K562 (cell line): ENCODE measurements around the gene C1orf105. TPM values are rescaled to one million over a fixed set of nuclear protein-coding genes. Genes with fewer than 3 reads are reported as not detected.
A peak's percentile ranks its signal among the peaks of the same experiment; 100 is the strongest.

Experiments used
- BHLHE40 ChIP-seq: IDR thresholded peaks from 2 replicates; pipeline ENCODE4 v1.6.1; 2011; ENCODE audit warnings: low read length, improper control_type of control experiment
- CXXC5 ChIP-seq: fragments of 250-450 bp; sonication (Bioruptor Pico); IDR thresholded peaks from 2 replicates; pipeline ENCODE4 v1.8.0; 2022; ENCODE audit warnings: inconsistent platforms, mild to moderate bottlenecking, moderate library complexity
- ETV5 ChIP-seq: sonication (generic); formaldehyde crosslinking; IDR thresholded peaks from 2 replicates; pipeline ENCODE4 v1.4.0; 2020; ENCODE audit warnings: low read depth, mild to moderate bottlenecking, missing genetic modification reagents
- FOXK2 ChIP-seq, 2 experiments: fragments of 450-650 bp; IDR thresholded peaks in 1 of 2; conservative IDR thresholded peaks in 1 of 2; 2 replicates each; pipeline ENCODE4 v1.6.1; 2016; ENCODE audit warnings: low read depth in 2 of 2, mild to moderate bottlenecking in 1 of 2
- KLF13 ChIP-seq: fragments of 450-650 bp; IDR thresholded peaks from 2 replicates; pipeline ENCODE4 v1.6.1; 2016; ENCODE audit warnings: missing genetic modification characterization, low read depth, mild to moderate bottlenecking, missing compliant biosample characterization, moderate library complexity, borderline replicate concordance
- NR2C2 ChIP-seq, 2 experiments: fragments of 200-800 bp in 1 of 2; sonication (Bioruptor generic) in 1 of 2; sonication (generic) in 1 of 2; formaldehyde crosslinking in 1 of 2; IDR thresholded peaks; 2 replicates each; pipeline versions ENCODE4 v1.6.1 to v1.8.0; 2016 to 2022; ENCODE audit warnings: mild to moderate bottlenecking in 1 of 2, missing compliant biosample characterization in 1 of 2, missing genetic modification characterization in 1 of 2, missing genetic modification reagents in 1 of 2
- POLR3A ChIP-seq: IDR thresholded peaks from 2 replicates; pipeline ENCODE4 v1.6.1; 2011; ENCODE audit warnings: borderline replicate concordance, mild to moderate bottlenecking, moderate library complexity; ENCODE audit not compliant: insufficient read length, insufficient read depth; ENCODE audit errors: extremely low read depth
- PRMT5 ChIP-seq: sonication (generic); formaldehyde crosslinking; IDR thresholded peaks from 2 replicates; pipeline ENCODE4 v1.5.0; 2020; ENCODE audit warnings: missing genetic modification reagents
- RFX1 ChIP-seq: fragments of 450-650 bp; IDR thresholded peaks from 2 replicates; pipeline ENCODE4 v1.6.1; 2016; ENCODE audit warnings: mild to moderate bottlenecking, moderate library complexity
- SP2 ChIP-seq: IDR thresholded peaks from 2 replicates; pipeline ENCODE4 v1.6.1; 2011; ENCODE audit warnings: mild to moderate bottlenecking, low read depth, low read length, moderate library complexity; ENCODE audit not compliant: poor library complexity, severe bottlenecking; ENCODE audit errors: extremely low read depth
- ZBTB17 ChIP-seq: fragments of 450-650 bp; formaldehyde crosslinking; IDR thresholded peaks from 2 replicates; pipeline ENCODE4 v1.4.0; 2020; ENCODE audit warnings: mild to moderate bottlenecking
- ZKSCAN1 ChIP-seq: fragments of 150-350 bp; IDR thresholded peaks from 2 replicates; pipeline ENCODE4 v1.6.1; 2016; ENCODE audit warnings: low read depth, low read length
- polyA plus RNA-seq, 8 experiments: library from polyadenylated mRNA; depleted of rRNA in 4 of 8; stranded (reverse) in 5 of 8; unstranded in 3 of 8; fragments of >200 nt; fragmentation: Nextera tagmentation in 2 of 8; fragmentation: Illumina TruSeq in 1 of 8; extraction: Ambion mirVana in 2 of 8; extraction: Trizol in 1 of 8; gene quantifications; 2 replicates each; pipeline versions ENCODE4 v1.2.1 to v1.2.3, GENCODE V29; 2011 to 2014; ENCODE audit warnings: inconsistent platforms in 1 of 8, missing spikeins in 1 of 8
- total RNA-seq, 7 experiments: library from RNA; depleted of rRNA in 6 of 7; stranded (reverse); fragments of >200 nt in 6 of 7; fragmentation: Illumina TruSeq in 2 of 7; extraction: Trizol in 2 of 7; gene quantifications; 2 replicates each; pipeline versions ENCODE4 v1.2.1 to v1.2.3, GENCODE V29; 2011 to 2021; ENCODE audit warnings: low replicate concordance in 1 of 7
- TF ChIP-seq, protein P1 (sequence below), 2 experiments: fragments of 450-650 bp in 1 of 2; sonication (generic) in 1 of 2; formaldehyde crosslinking in 1 of 2; IDR thresholded peaks; 2 replicates each; pipeline versions ENCODE4 v1.7.1 to v1.9.0; 2016 to 2022; ENCODE audit warnings: inconsistent platforms in 1 of 2, mild to moderate bottlenecking in 1 of 2, missing genetic modification reagents in 1 of 2
- TF ChIP-seq, protein P2 (sequence below), 2 experiments: IDR thresholded peaks; 2 replicates each; pipeline ENCODE4 v1.6.1; 2012; ENCODE audit warnings: improper control_type of control experiment in 2 of 2, low read depth in 2 of 2, low read length in 2 of 2, borderline replicate concordance in 1 of 2

Gene C1orf105
- total and polyA plus RNA-seq, 9 of the 15 experiments (the other 6 are each of a cell fraction or from before 2014, with no cell fraction given) = 0.08 TPM; not detected in 8

DNA sequence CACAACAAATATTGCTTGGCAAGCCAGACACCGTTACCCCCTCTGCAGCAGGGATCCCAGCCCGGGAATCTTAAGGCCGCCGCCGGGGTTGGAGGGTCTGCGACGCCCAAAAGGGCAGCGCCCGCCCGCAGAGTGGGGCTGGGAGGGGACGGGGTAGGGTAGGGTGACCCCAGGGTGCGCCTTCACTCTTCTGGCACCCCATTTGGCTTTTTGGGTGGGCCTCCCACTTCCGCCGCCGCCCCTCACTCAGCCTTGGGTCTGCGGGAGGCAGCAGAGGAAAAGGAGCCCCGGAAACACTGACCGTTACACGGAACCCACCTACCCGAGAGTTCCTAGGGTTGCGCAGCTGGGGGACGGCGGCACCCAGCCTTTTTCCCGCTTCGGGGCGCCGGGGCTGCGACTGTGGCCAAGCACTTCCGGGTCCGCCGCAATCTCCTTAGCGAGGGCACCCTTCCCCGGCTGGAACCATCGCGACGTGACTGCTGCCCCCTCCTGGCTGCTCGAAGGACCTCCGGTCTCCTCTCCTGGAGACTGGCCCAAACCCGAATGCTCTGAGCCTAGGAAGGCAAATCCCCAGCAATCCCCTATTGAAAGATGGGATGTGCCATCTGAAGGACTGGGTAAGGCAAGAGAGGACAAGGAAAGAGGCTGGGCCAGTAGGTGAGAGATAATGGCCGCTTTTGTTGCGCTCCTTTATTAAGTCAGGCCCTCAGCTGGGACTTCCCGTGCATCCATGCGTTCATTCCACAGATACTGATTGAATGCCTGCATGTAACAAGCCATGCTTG, 23.4 kb downstream of the C1orf105 start, which contains the start of gene PIGC (continued):
- TF ChIP-seq KLF13 (tag) = no peak
- 0 out of 2 replicates have a peak, but pooled peaks have one; percentile 16 for TF ChIP-seq RFX1
- TF ChIP-seq, protein P1, sequence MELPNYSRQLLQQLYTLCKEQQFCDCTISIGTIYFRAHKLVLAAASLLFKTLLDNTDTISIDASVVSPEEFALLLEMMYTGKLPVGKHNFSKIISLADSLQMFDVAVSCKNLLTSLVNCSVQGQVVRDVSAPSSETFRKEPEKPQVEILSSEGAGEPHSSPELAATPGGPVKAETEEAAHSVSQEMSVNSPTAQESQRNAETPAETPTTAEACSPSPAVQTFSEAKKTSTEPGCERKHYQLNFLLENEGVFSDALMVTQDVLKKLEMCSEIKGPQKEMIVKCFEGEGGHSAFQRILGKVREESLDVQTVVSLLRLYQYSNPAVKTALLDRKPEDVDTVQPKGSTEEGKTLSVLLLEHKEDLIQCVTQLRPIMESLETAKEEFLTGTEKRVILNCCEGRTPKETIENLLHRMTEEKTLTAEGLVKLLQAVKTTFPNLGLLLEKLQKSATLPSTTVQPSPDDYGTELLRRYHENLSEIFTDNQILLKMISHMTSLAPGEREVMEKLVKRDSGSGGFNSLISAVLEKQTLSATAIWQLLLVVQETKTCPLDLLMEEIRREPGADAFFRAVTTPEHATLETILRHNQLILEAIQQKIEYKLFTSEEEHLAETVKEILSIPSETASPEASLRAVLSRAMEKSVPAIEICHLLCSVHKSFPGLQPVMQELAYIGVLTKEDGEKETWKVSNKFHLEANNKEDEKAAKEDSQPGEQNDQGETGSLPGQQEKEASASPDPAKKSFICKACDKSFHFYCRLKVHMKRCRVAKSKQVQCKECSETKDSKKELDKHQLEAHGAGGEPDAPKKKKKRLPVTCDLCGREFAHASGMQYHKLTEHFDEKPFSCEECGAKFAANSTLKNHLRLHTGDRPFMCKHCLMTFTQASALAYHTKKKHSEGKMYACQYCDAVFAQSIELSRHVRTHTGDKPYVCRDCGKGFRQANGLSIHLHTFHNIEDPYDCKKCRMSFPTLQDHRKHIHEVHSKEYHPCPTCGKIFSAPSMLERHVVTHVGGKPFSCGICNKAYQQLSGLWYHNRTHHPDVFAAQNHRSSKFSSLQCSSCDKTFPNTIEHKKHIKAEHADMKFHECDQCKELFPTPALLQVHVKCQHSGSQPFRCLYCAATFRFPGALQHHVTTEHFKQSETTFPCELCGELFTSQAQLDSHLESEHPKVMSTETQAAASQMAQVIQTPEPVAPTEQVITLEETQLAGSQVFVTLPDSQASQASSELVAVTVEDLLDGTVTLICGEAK (IDR thresholded peaks at IDR 0.05) = peak; percentile 91
- TF ChIP-seq, protein P1 (CRISPR knock-in tag; IDR thresholded peaks at IDR 0.05) = no peak
- TF ChIP-seq POLR3A = no peak
- peak; percentile 52; the same call in 1 of the 2 replicates for TF ChIP-seq BHLHE40
- no peak for TF ChIP-seq SP2
- peak; percentile 96 for TF ChIP-seq NR2C2 (CRISPR knock-in tag; IDR thresholded peaks at IDR 0.05)
- TF ChIP-seq NR2C2 (tag; IDR thresholded peaks at IDR 0.05) = peak; percentile 99
- peak; percentile 61; the same call in 1 of the 2 replicates for TF ChIP-seq ZKSCAN1
- TF ChIP-seq, protein P2, sequence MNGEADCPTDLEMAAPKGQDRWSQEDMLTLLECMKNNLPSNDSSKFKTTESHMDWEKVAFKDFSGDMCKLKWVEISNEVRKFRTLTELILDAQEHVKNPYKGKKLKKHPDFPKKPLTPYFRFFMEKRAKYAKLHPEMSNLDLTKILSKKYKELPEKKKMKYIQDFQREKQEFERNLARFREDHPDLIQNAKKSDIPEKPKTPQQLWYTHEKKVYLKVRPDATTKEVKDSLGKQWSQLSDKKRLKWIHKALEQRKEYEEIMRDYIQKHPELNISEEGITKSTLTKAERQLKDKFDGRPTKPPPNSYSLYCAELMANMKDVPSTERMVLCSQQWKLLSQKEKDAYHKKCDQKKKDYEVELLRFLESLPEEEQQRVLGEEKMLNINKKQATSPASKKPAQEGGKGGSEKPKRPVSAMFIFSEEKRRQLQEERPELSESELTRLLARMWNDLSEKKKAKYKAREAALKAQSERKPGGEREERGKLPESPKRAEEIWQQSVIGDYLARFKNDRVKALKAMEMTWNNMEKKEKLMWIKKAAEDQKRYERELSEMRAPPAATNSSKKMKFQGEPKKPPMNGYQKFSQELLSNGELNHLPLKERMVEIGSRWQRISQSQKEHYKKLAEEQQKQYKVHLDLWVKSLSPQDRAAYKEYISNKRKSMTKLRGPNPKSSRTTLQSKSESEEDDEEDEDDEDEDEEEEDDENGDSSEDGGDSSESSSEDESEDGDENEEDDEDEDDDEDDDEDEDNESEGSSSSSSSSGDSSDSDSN (IDR thresholded peaks at IDR 0.05; ENCODE audit: borderline replicate concordance in 1 of 2, low read depth in 2 of 2, low read length in 2 of 2) = 0 out of 4 replicates have a peak, but pooled peaks have one; percentile 4 to 39
- peak; percentile 63; the same call in 1 of the 2 replicates for TF ChIP-seq ZBTB17 (CRISPR knock-in tag)
- peak; percentile 88 for TF ChIP-seq CXXC5 (CRISPR knock-in tag)
- TF ChIP-seq ETV5 (CRISPR knock-in tag) = peak; percentile 90
- no peak for TF ChIP-seq PRMT5 (CRISPR knock-in tag)
- TF ChIP-seq FOXK2 (conservative IDR thresholded peaks at IDR 0.05 in 1 of 2, IDR thresholded peaks at IDR 0.05 in 1 of 2; ENCODE audit: low read depth in 2 of 2) = peak; percentile 19 to 65; a peak in 2 of 4 replicates
